ENCODE data around the gene GRB14.

DNA sequence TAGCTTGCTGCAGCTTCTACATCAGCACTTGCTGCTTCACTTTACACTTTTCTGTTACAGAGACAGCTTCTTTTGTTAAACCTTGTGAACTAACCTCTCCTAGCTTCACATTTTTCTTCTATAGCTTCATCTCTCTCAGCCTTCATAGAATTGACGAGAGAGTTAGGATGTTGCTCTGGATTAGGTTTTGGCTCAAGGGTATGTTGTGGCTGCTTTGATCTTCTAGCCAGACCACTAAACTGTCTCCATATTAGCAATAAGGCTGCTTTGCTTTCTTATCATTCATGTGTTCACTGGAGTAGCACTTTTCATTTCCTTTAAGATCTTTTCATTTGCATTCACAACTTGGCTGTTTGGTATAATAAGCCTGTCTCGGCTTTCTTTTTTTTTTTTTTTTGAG lies 46.3 kb upstream of the GRB14 start:
- TF ChIP-seq, protein P1, sequence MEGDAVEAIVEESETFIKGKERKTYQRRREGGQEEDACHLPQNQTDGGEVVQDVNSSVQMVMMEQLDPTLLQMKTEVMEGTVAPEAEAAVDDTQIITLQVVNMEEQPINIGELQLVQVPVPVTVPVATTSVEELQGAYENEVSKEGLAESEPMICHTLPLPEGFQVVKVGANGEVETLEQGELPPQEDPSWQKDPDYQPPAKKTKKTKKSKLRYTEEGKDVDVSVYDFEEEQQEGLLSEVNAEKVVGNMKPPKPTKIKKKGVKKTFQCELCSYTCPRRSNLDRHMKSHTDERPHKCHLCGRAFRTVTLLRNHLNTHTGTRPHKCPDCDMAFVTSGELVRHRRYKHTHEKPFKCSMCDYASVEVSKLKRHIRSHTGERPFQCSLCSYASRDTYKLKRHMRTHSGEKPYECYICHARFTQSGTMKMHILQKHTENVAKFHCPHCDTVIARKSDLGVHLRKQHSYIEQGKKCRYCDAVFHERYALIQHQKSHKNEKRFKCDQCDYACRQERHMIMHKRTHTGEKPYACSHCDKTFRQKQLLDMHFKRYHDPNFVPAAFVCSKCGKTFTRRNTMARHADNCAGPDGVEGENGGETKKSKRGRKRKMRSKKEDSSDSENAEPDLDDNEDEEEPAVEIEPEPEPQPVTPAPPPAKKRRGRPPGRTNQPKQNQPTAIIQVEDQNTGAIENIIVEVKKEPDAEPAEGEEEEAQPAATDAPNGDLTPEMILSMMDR (IDR thresholded peaks at IDR 0.05) = no peak
- no peak for TF ChIP-seq POLR2A (IDR thresholded peaks at IDR 0.05)
